CD4-positive, alpha-beta T cell treated with Interleukin-21 for 1 hour (primary cell): ENCODE results near the gene PCDHA4.
"Not testable (repeated sequence)": the region's sequence is repeated elsewhere in the genome, so short reads cannot be mapped to it uniquely, and the experiment has no call there.

Experiments
- DNase-seq: peaks from one replicate; pipeline ENCODE4 v3.0.0-alpha.2; 2020

PCDHA4 gene

DNA sequence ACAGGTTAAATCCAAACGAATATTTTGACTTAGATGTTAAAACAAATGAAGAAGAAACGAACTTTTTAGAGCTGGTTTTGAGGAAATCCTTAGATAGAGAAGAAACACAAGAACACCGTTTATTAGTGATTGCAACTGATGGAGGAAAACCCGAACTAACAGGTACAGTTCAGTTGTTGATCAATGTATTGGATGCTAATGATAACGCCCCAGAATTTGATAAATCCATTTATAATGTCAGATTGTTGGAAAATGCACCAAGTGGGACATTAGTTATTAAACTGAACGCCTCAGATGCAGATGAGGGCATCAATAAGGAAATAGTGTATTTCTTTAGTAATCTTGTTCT, 15.4 kb downstream of the PCDHA4 start:
- DNase-seq: no peak

DNA sequence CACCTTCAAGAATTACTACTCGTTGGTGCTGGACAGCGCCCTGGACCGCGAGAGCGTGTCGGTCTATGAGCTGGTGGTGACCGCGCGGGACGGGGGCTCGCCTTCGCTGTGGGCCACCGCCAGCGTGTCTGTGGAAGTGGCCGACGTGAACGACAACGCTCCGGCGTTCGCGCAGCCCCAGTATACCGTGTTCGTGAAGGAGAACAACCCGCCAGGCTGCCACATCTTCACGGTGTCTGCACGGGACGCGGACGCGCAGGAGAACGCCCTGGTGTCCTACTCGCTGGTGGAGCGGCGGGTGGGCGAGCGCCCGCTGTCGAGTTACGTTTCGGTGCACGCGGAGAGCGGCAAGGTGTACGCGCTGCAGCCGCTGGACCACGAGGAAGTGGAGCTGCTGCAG, 16.1 kb downstream of the PCDHA4 start:
- DNase-seq: not testable (repeated sequence)

DNA sequence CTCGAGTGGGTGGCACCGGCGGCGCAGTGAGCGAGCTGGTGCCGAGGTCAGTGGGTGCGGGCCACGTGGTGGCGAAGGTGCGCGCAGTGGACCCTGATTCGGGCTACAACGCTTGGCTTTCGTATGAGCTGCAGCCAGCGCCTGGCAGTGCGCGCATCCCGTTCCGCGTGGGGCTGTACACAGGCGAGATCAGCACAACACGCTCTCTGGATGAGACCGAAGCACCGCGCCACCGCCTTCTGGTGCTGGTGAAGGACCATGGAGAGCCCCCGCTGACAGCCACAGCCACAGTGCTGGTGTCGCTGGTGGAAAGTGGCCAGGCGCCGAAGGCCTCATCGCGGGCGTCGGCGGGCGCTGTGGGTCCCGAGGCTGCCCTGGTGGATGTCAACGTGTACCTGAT, 16.6 kb downstream of the PCDHA4 start:
- no peak for DNase-seq

DNA sequence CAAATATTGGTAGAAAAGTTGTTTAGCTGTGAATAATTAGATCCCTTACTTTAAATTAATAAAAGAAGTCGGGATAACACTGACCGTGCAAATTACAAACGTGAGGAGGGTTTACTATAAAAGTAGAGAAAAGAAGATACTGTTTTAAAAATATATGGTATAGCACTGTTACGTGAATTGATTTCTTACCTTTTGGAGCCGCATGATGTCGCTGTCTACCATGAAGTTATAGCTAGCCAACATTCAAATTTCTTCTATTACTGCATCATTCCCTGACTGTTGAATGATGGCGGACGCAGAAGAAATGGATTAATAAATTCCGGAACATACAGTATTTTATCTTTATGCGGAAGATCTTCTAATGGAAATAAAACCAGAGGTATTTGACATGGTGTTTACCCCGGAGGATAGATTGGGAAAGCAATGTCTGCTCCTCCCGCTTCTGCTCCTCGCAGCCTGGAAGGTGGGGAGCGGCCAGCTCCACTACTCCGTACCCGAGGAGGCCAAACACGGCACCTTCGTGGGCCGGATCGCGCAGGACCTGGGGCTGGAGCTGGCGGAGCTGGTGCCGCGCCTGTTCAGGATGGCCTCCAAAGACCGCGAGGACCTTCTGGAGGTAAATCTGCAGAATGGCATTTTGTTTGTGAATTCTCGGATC, 21.0 kb downstream of the PCDHA4 start, which contains the start of gene PCDHA6:
TSS of gene PCDHA6 (plus strand) at position 257 of the 658 bp plus-strand sequence. CDS start at position 389, 132 bp downstream.
- no peak for DNase-seq

DNA sequence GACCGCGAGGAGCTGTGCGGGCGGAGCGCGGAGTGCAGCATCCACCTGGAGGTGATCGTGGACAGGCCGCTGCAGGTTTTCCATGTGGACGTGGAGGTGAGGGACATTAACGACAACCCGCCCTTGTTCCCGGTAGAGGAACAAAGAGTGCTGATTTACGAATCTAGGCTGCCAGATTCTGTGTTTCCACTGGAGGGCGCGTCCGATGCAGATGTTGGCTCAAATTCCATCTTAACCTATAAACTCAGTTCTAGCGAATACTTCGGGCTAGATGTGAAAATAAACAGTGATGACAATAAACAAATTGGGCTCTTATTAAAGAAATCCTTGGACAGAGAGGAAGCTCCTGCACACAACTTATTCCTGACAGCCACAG, 21.5 kb downstream of the PCDHA4 start:
- DNase-seq: no peak

DNA sequence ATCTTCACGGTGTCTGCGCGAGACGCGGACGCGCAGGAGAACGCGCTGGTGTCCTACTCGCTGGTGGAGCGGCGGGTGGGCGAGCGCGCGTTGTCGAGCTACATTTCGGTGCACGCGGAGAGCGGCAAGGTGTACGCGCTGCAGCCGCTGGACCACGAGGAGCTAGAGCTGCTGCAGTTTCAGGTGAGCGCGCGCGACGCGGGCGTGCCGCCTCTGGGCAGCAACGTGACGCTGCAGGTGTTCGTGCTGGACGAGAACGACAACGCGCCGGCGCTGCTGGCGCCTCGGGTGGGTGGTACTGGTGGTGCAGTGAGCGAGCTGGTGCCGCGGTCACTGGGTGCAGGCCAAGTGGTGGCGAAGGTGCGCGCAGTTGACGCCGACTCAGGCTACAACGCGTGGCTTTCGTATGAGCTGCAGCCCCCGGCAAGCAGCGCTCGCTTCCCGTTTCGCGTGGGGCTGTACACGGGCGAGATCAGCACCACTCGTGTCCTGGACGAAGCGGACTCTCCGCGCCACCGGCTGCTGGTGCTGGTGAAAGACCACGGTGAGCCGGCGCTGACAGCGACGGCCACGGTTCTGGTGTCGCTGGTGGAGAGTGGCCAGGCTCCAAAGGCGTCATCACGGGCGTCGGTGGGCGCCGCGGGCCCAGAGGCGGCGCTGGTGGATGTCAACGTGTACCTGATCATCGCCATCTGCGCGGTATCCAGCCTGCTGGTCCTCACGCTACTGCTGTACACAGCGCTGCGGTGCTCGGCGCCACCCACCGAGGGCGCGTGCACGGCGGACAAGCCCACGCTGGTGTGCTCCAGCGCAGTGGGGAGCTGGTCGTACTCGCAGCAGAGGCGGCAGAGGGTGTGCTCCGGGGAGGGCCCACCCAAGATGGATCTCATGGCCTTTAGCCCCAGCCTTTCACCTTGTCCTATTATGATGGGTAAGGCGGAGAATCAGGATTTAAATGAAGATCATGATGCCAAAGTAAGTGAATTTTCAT, 22.9 kb downstream of the PCDHA4 start:
- DNase-seq: not testable (repeated sequence)

DNA sequence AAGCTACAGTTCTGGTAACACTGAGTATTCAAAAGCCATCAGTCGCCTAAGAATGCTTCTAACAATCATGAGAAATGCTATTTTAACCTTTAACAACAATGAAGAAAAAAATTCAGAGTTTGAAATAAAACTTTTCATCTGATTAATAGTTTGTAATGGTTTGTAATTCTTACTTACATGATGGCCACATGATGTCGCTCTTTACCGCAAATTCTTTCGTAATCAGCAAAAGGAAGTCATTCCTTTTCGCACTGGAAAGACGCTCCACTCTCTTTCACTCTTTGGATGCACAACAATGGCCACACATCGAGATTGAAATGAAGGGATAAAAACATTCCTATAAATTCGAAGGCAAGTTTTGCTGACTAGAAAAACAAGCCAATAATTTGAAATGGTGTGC, 27.1 kb downstream of the PCDHA4 start, which contains the start of gene PCDHA7:
TSS of gene PCDHA7 (plus strand) at position 277 of the 400 bp plus-strand sequence. CDS start at position 392, 115 bp downstream.
- DNase-seq: no peak

DNA sequence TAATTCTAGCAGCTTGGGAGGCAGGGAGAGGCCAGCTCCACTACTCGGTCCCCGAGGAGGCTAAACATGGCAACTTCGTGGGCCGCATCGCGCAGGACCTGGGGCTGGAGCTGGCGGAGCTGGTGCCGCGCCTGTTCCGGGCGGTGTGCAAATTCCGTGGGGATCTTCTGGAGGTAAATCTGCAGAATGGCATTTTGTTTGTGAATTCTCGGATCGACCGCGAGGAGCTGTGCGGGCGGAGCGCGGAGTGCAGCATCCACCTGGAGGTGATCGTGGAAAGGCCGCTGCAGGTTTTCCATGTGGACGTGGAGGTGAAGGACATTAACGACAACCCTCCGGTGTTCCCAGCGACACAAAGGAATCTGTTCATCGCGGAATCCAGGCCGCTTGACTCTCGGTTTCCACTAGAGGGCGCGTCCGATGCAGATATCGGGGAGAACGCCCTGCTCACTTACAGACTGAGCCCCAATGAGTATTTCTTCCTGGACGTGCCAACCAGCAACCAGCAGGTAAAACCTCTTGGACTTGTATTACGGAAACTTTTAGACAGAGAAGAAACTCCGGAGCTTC, 27.7 kb downstream of the PCDHA4 start:
- DNase-seq: not testable (repeated sequence)

DNA sequence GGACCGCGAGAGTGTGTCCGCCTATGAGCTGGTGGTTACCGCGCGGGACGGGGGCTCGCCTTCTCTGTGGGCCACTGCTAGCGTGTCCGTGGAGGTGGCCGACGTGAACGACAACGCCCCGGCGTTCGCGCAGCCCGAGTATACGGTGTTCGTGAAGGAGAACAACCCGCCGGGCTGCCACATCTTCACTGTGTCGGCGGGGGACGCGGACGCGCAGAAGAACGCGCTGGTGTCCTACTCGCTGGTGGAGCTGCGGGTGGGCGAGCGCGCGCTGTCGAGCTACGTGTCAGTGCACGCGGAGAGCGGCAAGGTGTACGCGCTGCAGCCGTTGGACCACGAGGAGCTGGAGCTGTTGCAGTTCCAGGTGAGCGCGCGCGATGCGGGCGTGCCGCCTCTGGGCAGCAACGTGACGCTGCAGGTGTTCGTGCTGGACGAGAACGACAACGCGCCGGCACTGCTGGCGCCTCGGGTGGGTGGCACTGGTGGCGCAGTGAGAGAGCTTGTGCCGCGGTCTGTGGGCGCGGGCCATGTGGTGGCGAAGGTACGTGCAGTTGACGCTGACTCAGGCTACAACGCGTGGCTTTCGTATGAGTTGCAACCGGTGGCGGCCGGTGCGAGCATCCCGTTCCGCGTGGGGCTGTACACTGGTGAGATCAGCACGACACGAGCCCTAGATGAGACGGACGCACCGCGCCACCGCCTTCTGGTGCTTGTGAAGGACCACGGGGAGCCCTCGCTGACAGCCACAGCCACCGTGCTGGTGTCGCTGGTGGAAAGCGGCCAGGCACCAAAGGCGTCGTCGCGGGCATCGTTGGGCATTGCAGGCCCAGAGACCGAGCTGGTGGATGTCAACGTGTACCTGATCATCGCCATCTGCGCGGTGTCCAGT, 29.0 kb downstream of the PCDHA4 start:
- DNase-seq: no peak

DNA sequence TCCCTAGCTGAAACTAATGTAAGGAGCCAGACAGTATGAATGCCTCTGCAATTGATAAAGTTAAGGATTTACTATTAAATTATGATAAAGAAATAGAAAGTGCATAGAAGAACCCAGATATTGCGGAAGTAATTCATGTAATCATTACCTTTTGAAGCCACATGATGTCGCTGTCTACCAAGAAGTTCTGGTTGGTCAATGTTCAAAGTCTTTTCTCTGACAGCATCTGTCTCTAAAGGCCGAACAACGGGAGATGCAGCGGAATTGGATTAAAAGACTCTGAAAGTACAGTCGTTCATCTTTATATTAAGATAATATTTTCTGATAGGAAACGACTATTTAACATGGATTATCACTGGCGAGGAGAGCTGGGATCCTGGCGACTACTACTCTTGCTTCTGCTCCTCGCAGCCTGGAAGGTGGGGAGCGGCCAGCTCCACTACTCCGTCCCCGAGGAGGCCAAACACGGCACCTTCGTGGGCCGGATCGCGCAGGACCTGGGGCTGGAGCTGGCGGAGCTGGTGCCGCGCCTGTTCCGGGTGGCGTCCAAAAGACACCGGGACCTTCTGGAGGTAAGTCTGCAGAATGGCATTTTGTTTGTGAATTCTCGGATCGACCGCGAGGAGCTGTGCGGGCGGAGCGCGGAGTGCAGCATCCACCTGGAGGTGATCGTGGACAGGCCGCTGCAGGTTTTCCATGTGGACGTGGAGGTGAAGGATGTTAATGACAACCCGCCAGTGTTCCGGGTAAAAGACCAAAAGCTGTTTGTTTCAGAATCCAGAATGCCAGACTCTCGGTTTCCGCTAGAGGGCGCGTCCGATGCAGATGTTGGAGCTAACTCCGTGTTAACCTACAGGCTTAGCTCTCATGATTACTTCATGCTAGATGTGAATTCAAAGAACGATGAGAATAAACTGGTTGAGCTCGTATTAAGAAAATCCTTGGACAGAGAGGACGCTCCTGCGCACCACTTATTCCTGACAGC, 34.4 kb downstream of the PCDHA4 start, which contains the start of gene PCDHA8:
TSS of gene PCDHA8 (plus strand) at position 210 of the 985 bp plus-strand sequence. CDS start at position 345, 135 bp downstream.
- DNase-seq: peak; percentile 7

DNA sequence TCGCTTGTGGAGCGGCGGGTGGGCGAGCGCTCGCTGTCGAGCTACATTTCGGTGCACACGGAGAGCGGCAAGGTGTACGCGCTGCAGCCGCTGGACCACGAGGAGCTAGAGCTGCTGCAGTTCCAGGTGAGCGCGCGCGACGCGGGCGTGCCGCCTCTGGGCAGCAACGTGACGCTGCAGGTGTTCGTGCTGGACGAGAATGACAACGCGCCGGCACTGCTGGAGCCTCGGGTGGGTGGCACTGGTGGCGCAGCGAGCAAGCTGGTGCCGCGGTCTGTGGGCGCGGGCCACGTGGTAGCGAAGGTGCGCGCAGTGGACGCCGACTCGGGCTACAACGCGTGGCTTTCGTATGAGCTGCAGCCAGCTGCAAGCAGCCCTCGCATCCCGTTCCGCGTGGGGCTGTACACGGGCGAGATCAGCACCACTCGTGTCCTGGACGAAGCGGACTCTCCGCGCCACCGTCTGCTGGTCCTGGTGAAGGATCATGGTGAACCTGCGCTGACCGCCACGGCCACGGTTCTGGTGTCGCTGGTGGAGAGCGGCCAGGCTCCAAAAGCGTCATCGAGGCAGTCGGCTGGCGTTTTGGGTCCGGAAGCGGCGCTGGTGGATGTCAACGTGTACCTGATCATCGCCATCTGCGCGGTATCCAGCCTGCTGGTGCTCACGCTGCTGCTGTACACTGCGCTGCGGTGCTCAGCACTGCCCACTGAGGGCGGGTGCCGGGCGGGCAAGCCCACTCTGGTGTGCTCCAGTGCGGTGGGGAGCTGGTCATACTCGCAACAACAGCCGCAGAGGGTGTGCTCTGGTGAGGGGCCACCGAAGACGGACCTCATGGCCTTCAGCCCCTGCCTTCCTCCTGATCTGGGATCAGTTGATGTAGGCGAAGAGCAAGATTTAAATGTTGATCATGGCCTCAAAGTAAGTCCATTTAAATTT, 36.2 kb downstream of the PCDHA4 start:
- DNase-seq: no peak

DNA sequence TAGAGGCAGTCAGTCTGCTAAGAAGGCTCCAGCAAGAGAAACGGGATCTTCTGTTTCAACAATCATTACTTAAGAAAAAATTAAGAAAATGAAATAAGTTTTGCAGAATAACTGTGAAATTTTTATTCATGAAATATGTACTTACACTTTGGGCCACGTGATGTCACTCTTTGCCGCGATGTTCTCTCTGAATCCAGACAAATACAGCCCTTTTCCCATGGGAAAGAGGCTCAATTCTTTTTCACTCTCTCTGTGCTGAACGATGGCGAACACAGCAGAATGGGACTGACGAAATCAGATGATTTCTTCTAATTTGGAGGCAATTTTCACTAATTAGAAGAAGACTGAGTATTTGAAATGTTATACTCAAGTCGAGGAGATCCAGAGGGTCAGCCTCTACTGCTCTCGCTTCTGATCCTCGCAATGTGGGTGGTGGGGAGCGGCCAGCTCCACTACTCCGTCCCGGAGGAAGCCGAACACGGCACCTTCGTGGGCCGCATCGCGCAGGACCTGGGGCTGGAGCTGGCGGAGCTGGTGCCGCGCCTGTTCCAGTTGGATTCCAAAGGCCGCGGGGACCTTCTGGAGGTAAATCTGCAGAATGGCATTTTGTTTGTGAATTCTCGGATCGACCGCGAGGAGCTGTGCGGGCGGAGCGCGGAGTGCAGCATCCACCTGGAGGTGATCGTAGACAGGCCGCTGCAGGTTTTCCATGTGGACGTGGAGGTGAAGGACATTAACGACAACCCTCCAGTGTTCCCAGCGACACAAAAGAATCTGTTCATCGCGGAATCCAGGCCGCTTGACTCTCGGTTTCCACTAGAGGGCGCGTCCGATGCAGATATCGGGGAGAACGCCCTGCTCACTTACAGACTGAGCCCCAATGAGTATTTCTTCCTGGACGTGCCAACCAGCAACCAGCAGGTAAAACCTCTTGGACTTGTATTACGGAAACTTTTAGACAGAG, 41.6 kb downstream of the PCDHA4 start, which contains the start of gene PCDHA9:
TSS of gene PCDHA9 (plus strand) at position 244 of the 964 bp plus-strand sequence. CDS start at position 358, 114 bp downstream.
- DNase-seq: not testable (repeated sequence)

DNA sequence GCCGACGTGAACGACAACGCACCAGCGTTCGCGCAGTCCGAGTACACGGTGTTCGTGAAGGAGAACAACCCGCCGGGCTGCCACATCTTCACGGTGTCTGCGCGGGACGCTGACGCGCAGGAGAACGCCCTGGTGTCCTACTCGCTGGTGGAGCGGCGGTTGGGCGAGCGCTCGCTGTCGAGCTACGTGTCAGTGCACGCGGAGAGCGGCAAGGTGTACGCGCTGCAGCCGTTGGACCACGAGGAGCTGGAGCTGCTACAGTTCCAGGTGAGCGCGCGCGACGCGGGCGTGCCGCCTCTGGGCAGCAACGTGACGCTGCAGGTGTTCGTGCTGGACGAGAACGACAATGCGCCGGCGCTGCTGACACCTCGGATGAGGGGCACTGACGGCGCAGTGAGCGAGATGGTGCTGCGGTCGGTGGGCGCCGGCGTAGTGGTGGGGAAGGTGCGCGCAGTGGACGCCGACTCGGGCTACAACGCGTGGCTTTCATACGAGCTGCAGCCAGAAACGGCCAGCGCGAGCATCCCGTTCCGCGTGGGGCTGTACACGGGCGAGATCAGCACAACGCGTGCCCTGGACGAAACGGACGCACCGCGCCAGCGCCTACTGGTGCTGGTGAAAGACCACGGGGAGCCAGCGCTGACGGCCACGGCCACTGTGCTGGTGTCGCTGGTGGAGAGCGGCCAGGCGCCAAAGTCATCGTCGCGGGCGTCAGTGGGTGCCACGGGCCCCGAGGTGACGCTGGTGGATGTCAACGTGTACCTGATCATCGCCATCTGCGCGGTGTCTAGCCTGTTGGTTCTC, 43.2 kb downstream of the PCDHA4 start:
- DNase-seq: not testable (repeated sequence)

DNA sequence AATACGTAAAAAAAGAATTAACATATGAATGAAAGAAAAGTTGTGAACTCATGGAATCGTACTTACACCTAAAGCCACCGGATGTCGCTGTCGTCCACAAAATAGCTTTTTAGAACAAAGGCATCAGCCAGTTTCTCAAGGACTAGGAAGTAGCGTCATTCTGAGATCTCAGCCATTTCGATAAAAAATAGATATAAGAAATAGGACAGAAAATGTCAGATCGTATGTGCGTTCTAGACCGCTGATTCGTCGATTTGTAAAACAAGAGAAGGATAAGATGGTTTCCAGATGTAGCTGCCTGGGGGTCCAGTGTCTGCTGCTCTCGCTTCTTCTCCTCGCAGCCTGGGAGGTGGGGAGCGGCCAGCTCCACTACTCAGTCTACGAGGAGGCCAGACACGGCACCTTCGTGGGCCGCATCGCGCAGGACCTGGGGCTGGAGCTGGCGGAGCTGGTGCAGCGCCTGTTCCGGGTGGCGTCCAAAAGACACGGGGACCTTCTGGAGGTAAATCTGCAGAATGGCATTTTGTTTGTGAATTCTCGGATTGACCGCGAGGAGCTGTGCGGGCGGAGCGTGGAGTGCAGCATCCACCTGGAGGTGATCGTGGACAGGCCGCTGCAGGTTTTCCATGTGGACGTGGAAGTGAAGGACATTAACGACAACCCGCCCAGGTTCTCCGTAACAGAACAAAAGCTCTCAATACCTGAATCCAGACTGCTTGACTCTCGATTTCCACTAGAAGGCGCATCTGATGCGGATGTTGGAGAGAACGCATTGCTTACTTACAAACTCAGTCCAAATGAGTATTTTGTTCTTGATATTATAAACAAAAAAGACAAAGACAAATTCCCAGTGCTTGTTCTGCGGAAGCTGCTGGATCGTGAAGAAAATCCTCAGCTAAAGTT, 49.2 kb downstream of the PCDHA4 start, which contains the start of gene PCDHA10:
TSS of gene PCDHA10 (plus strand) at position 126 of the 903 bp plus-strand sequence. CDS start at position 278, 152 bp downstream.
- no peak for DNase-seq

DNA sequence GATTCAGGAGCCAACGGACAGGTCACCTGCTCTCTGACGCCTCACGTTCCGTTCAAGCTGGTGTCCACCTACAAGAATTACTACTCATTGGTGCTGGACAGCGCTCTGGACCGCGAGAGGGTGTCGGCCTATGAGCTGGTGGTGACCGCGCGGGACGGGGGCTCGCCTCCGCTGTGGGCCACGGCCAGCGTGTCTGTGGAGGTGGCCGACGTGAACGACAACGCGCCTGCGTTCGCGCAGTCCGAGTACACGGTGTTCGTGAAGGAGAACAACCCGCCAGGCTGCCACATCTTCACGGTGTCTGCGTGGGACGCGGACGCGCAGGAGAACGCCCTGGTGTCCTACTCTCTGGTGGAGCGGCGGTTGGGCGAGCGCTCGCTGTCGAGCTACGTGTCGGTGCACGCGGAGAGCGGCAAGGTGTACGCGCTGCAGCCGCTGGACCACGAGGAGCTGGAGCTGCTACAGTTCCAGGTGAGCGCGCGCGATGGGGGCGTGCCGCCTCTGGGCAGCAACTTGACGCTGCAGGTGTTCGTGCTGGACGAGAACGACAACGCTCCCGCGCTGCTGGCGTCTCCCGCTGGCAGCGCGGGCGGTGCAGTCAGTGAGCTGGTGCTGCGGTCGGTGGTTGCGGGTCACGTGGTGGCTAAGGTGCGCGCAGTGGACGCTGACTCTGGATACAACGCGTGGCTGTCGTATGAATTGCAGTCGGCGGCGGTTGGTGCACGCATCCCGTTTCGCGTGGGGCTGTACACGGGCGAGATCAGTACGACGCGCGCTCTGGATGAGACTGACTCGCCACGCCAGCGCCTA, 50.5 kb downstream of the PCDHA4 start:
- DNase-seq: no peak

DNA sequence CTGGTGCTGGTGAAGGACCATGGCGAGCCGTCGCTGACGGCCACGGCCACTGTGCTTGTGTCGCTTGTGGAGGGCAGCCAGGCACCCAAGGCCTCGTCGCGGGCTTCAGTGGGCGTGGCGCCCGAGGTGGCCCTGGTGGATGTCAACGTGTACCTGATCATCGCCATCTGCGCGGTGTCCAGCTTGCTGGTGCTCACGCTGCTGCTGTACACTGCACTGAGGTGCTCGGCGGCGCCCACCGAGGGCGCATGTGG, 51.0 kb downstream of the PCDHA4 start:
- DNase-seq: no peak
